GM10248 (cell line): ENCODE measurements around the gene SFTPD.
"Not testable (repeated sequence)": the region's sequence is repeated elsewhere in the genome, so short reads cannot be mapped to it uniquely, and the experiment has no call there.

Experiments used
- CTCF ChIA-PET: fragments of 300-600 bp; sonication (Branson Sonifier 250); formaldehyde crosslinking; extraction: SDS; loops from one replicate; lab custom pipeline; 2021; ENCODE audit warnings: antibody characterized with exemption; lab: Yijun Ruan, JAX
- POLR2A ChIA-PET: fragments of 350-650 bp; sonication (Branson Sonifier 250); formaldehyde crosslinking; extraction: SDS; loops from one replicate; lab custom pipeline; 2020; ENCODE audit warnings: antibody characterized with exemption; lab: Yijun Ruan, JAX
- DNase-seq: peaks from one replicate; pipeline ENCODE4 v3.0.0; 2012; ENCODE audit errors: extremely low spot score
- CTCF ChIP-seq: IDR thresholded peaks from 2 replicates; pipeline ENCODE4 v1.5.1; 2012; ENCODE audit warnings: mild to moderate bottlenecking, low read depth; ENCODE audit errors: extremely low read depth, missing control alignments, control extremely low read depth

The SFTPD gene

GRCh38 chr10:79948976-79949722 lies at the start of gene SFTPD:
Gene SFTPD, minus strand, starts transcription at chr10:79949105. Its CDS starts 2,446 bp downstream, at chr10:79946659.
- CTCF ChIA-PET = interaction anchor here (2.7 kb wide), 1 partner anchor 18 kb away, joined by 10 read pairs; no protein-coding TSS in a partner anchor
- no peak for DNase-seq
- POLR2A ChIA-PET = no interaction called here
- no peak for TF ChIP-seq CTCF

- TF ChIP-seq CTCF = no peak
- POLR2A ChIA-PET = no interaction called here
- no peak for DNase-seq
- CTCF ChIA-PET = no interaction called here
These were observed 47.2 kb upstream of the SFTPD start for GRCh38 chr10:79995979-79996634.

- CTCF ChIA-PET = no interaction called here
- DNase-seq = no peak
- POLR2A ChIA-PET = no interaction called here
- TF ChIP-seq CTCF = no peak
These were observed 45.7 kb upstream of the SFTPD start for GRCh38 chr10:79994556-79994955.

GRCh38 chr10:79988199-79988598 lies 39.3 kb upstream of the SFTPD start:
- POLR2A ChIA-PET, CTCF ChIA-PET, DNase-seq: not testable (repeated sequence)

- DNase-seq, POLR2A ChIA-PET, CTCF ChIA-PET: not testable (repeated sequence)
These were observed 37.8 kb upstream of the SFTPD start for GRCh38 chr10:79986661-79987060.

GRCh38 chr10:79985481-79986072 lies 36.7 kb upstream of the SFTPD start:
- no peak for TF ChIP-seq CTCF
- no peak for DNase-seq
- ChIA-PET CTCF (no interaction called here), POLR2A (no interaction called here)

- POLR2A ChIA-PET = no interaction called here
- TF ChIP-seq CTCF = no peak
- CTCF ChIA-PET = no interaction called here
- peak; percentile 20 for DNase-seq
These were observed 35.9 kb upstream of the SFTPD start for GRCh38 chr10:79984851-79985250.
